Measurements from ENCODE around the gene KLHDC8A.
A peak's percentile ranks its signal among the peaks of the same experiment; 100 is the strongest.

The KLHDC8A gene

GRCh38 chr1:205316161-205316566 is 40.6 kb downstream of the KLHDC8A start:
- H3K27me3 ChIP-seq (ENCODE audit: insufficient read depth, low read length): no peaks in the 10 kb centered on the region
- no peaks in the 10 kb centered on the region for H3K9me3 ChIP-seq (ENCODE audit: insufficient read depth, low read depth, low read length)
- no peak overlapping the region for H3K4me3 ChIP-seq (ENCODE audit: low read length)
- no peak overlapping the region for H3K27ac ChIP-seq (ENCODE audit: low read depth, low read length)
- peaks cover 11% of the 10 kb centered on the region for H3K36me3 ChIP-seq (ENCODE audit: insufficient read depth, low read length)
- WGBS: 85% methylated on average over 2 of the region's 2 CpGs
- H3K4me1 ChIP-seq (ENCODE audit: insufficient read depth, low read length): peaks cover 61% of the 10 kb centered on the region
- no peak overlapping the region for H3K9ac ChIP-seq (ENCODE audit: low read depth, low read length)

GRCh38 chr1:205315008-205315618 is 41.6 kb downstream of the KLHDC8A start:
- Histone ChIP-seq H3K36me3 (ENCODE audit: insufficient read depth, low read length) (peaks cover 21% of the 10 kb centered on the region), H3K9ac (ENCODE audit: low read depth, low read length) (no peak overlapping the region), H3K4me1 (ENCODE audit: insufficient read depth, low read length) (peaks cover 61% of the 10 kb centered on the region), H3K27ac (ENCODE audit: low read depth, low read length) (no peak overlapping the region), H3K4me3 (ENCODE audit: low read length) (no peak overlapping the region), H3K27me3 (ENCODE audit: insufficient read depth, low read length) (no peaks in the 10 kb centered on the region), H3K9me3 (ENCODE audit: insufficient read depth, low read depth, low read length) (no peaks in the 10 kb centered on the region)
- 74% methylated on average over 5 of the region's 5 CpGs for WGBS

GRCh38 chr1:205313563-205314308 is 43.0 kb downstream of the KLHDC8A start:
- Histone ChIP-seq H3K9me3 (ENCODE audit: insufficient read depth, low read depth, low read length) (no peaks in the 10 kb centered on the region), H3K9ac (ENCODE audit: low read depth, low read length) (peak overlapping the region; percentile 70), H3K36me3 (ENCODE audit: insufficient read depth, low read length) (peaks cover 35% of the 10 kb centered on the region), H3K4me3 (ENCODE audit: low read length) (peak overlapping the region; percentile 23; the same call in 1 of the 2 replicates), H3K4me1 (ENCODE audit: insufficient read depth, low read length) (peaks cover 52% of the 10 kb centered on the region), H3K27ac (ENCODE audit: low read depth, low read length) (peak overlapping the region; percentile 95), H3K27me3 (ENCODE audit: insufficient read depth, low read length) (no peaks in the 10 kb centered on the region)
- WGBS: 9% methylated on average over 21 of the region's 21 CpGs

- Histone ChIP-seq H3K9me3 (ENCODE audit: insufficient read depth, low read depth, low read length) (no peaks in the 10 kb centered on the region), H3K9ac (ENCODE audit: low read depth, low read length) (peak overlapping the region; percentile 70), H3K4me3 (ENCODE audit: low read length) (peak overlapping the region; percentile 23; the same call in 1 of the 2 replicates), H3K27ac (ENCODE audit: low read depth, low read length) (peak overlapping the region; percentile 95), H3K4me1 (ENCODE audit: insufficient read depth, low read length) (peaks cover 45% of the 10 kb centered on the region), H3K36me3 (ENCODE audit: insufficient read depth, low read length) (peaks cover 42% of the 10 kb centered on the region), H3K27me3 (ENCODE audit: insufficient read depth, low read length) (no peaks in the 10 kb centered on the region)
- WGBS: 52% methylated on average over 9 of the region's 10 CpGs
These were observed 43.7 kb downstream of the KLHDC8A start for GRCh38 chr1:205312866-205313562.

GRCh38 chr1:205310976-205311704 is 45.6 kb downstream of the KLHDC8A start:
- Histone ChIP-seq H3K27me3 (ENCODE audit: insufficient read depth, low read length) (no peaks in the 10 kb centered on the region), H3K9ac (ENCODE audit: low read depth, low read length) (no peak overlapping the region), H3K4me1 (ENCODE audit: insufficient read depth, low read length) (peaks cover 29% of the 10 kb centered on the region), H3K27ac (ENCODE audit: low read depth, low read length) (no peak overlapping the region), H3K4me3 (ENCODE audit: low read length) (no peak overlapping the region), H3K9me3 (ENCODE audit: insufficient read depth, low read depth, low read length) (no peaks in the 10 kb centered on the region), H3K36me3 (ENCODE audit: insufficient read depth, low read length) (peaks cover 61% of the 10 kb centered on the region)
- WGBS: 93% methylated on average over 6 of the region's 8 CpGs

- Histone ChIP-seq H3K9ac (ENCODE audit: low read depth, low read length) (no peak overlapping the region), H3K27ac (ENCODE audit: low read depth, low read length) (no peak overlapping the region), H3K4me3 (ENCODE audit: low read length) (no peak overlapping the region), H3K27me3 (ENCODE audit: insufficient read depth, low read length) (no peaks in the 10 kb centered on the region), H3K9me3 (ENCODE audit: insufficient read depth, low read depth, low read length) (no peaks in the 10 kb centered on the region), H3K36me3 (ENCODE audit: insufficient read depth, low read length) (peaks cover 75% of the 10 kb centered on the region), H3K4me1 (ENCODE audit: insufficient read depth, low read length) (peaks cover 20% of the 10 kb centered on the region)
- WGBS: 93% methylated on average over 1 of the region's 1 CpG
These were observed 47.0 kb downstream of the KLHDC8A start for GRCh38 chr1:205309741-205310140.

- Histone ChIP-seq H3K9me3 (ENCODE audit: insufficient read depth, low read depth, low read length) (no peaks in the 10 kb centered on the region), H3K27me3 (ENCODE audit: insufficient read depth, low read length) (no peaks in the 10 kb centered on the region), H3K4me3 (ENCODE audit: low read length) (no peak overlapping the region), H3K9ac (ENCODE audit: low read depth, low read length) (no peak overlapping the region), H3K4me1 (ENCODE audit: insufficient read depth, low read length) (peaks cover 13% of the 10 kb centered on the region), H3K36me3 (ENCODE audit: insufficient read depth, low read length) (peaks cover 98% of the 10 kb centered on the region), H3K27ac (ENCODE audit: low read depth, low read length) (no peak overlapping the region)
- 98% methylated on average over 7 of the region's 7 CpGs for WGBS
These were observed 49.7 kb downstream of the KLHDC8A start for GRCh38 chr1:205306929-205307566.

GRCh38 chr1:205304695-205305070 is 52.0 kb downstream of the KLHDC8A start:
- Histone ChIP-seq H3K27me3 (ENCODE audit: insufficient read depth, low read length) (no peaks in the 10 kb centered on the region), H3K4me3 (ENCODE audit: low read length) (no peak overlapping the region), H3K9me3 (ENCODE audit: insufficient read depth, low read depth, low read length) (no peaks in the 10 kb centered on the region), H3K9ac (ENCODE audit: low read depth, low read length) (no peak overlapping the region), H3K4me1 (ENCODE audit: insufficient read depth, low read length) (peaks cover 31% of the 10 kb centered on the region), H3K27ac (ENCODE audit: low read depth, low read length) (no peak overlapping the region), H3K36me3 (ENCODE audit: insufficient read depth, low read length) (peaks cover 77% of the 10 kb centered on the region)
- 100% methylated on average over 1 of the region's 1 CpG for WGBS

- WGBS: 95% methylated on average over 19 of the region's 19 CpGs
- H3K27me3 ChIP-seq (ENCODE audit: insufficient read depth, low read length): no peaks in the 10 kb centered on the region
- H3K27ac ChIP-seq (ENCODE audit: low read depth, low read length): peak overlapping the region; percentile 80; the same call in 1 of the 2 replicates
- peaks cover 71% of the 10 kb centered on the region for H3K36me3 ChIP-seq (ENCODE audit: insufficient read depth, low read length)
- H3K4me3 ChIP-seq (ENCODE audit: low read length): no peak overlapping the region
- peaks cover 31% of the 10 kb centered on the region for H3K4me1 ChIP-seq (ENCODE audit: insufficient read depth, low read length)
- H3K9ac ChIP-seq (ENCODE audit: low read depth, low read length): no peak overlapping the region
- no peaks in the 10 kb centered on the region for H3K9me3 ChIP-seq (ENCODE audit: insufficient read depth, low read depth, low read length)
These were observed 52.6 kb downstream of the KLHDC8A start for GRCh38 chr1:205304046-205304694.

GRCh38 chr1:205303247-205303888 is 53.4 kb downstream of the KLHDC8A start:
- peaks cover 38% of the 10 kb centered on the region for H3K4me1 ChIP-seq (ENCODE audit: insufficient read depth, low read length)
- no peaks in the 10 kb centered on the region for H3K27me3 ChIP-seq (ENCODE audit: insufficient read depth, low read length)
- H3K27ac ChIP-seq (ENCODE audit: low read depth, low read length): peak overlapping the region; percentile 80
- no peak overlapping the region for H3K4me3 ChIP-seq (ENCODE audit: low read length)
- 93% methylated on average over 20 of the region's 20 CpGs for WGBS
- peaks cover 63% of the 10 kb centered on the region for H3K36me3 ChIP-seq (ENCODE audit: insufficient read depth, low read length)
- H3K9ac ChIP-seq (ENCODE audit: low read depth, low read length): peak overlapping the region; percentile 21; the same call in 1 of the 2 replicates
- no peaks in the 10 kb centered on the region for H3K9me3 ChIP-seq (ENCODE audit: insufficient read depth, low read depth, low read length)

All from HUES64 (cell line).